Activated CD4-positive, alpha-beta T cell treated with anti-CD3 and anti-CD28 coated beads for 4 hours (primary cell): ENCODE results near the gene HSD17B3.
"Not testable (repeated sequence)": the region's sequence is repeated elsewhere in the genome, so short reads cannot be mapped to it uniquely, and the experiment has no call there.

Source experiments
- DNase-seq, 2 donors: peaks; one replicate each; pipeline ENCODE4 v3.0.0-alpha.2; 2020

HSD17B3 gene

GRCh38 chr9:96189581-96189980 lies 112.4 kb downstream of the HSD17B3 start:
- not testable (repeated sequence) for DNase-seq

DNA sequence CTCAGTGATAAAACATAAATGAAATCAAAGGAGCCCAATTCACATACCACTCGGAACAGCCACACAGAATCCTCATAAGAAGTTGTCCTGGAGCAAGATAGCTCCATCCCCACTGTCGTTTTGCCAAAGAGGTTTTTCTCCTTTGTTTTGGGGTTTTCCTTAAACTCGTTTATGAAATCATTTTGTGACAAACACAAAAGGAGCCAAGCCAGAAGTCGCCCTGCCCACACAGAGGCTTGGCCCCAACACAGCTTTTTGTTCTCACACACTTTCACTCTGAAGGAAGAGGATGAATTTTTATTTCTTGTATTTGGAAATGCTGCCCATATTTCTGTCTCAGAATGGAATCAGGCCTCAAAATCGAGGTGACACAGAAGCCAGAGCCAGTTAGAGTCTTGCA lies 113.4 kb downstream of the HSD17B3 start:
- no peak for DNase-seq

- no peak for DNase-seq
Measured at GRCh38 chr9:96187151-96187555, 114.8 kb downstream of the HSD17B3 start.

- DNase-seq: no peak
Measured at GRCh38 chr9:96186591-96187011, 115.4 kb downstream of the HSD17B3 start.

- no peak for DNase-seq
Measured at GRCh38 chr9:96185518-96186156, 116.3 kb downstream of the HSD17B3 start.
